ENCODE measurements around the gene CLSTN2.

CLSTN2 gene

GRCh38 chr3:140052771-140053702, 118.1 kb downstream of the CLSTN2 start:
- no peak for DNase-seq (ENCODE audit: low read depth in 2 of 2)

- DNase-seq (ENCODE audit: low read depth in 2 of 2) = no peak
Measured at GRCh38 chr3:140053794-140054193, 118.8 kb downstream of the CLSTN2 start.

GRCh38 chr3:140055092-140055791, 120.3 kb downstream of the CLSTN2 start:
- no peak for DNase-seq (ENCODE audit: low read depth in 2 of 2)

GRCh38 chr3:140056047-140056446, 121.1 kb downstream of the CLSTN2 start:
- DNase-seq (ENCODE audit: low read depth in 2 of 2) = no peak

GRCh38 chr3:140061211-140061610, 126.2 kb downstream of the CLSTN2 start:
- DNase-seq (ENCODE audit: low read depth in 2 of 2) = no peak

- DNase-seq (ENCODE audit: low read depth in 2 of 2) = no peak
Measured at GRCh38 chr3:140062461-140062860, 127.5 kb downstream of the CLSTN2 start.

GRCh38 chr3:140067487-140067886, 132.5 kb downstream of the CLSTN2 start:
- no peak for DNase-seq (ENCODE audit: low read depth in 2 of 2)

GRCh38 chr3:140068494-140069017, 133.6 kb downstream of the CLSTN2 start:
- no peak for DNase-seq (ENCODE audit: low read depth in 2 of 2)

- DNase-seq (ENCODE audit: low read depth in 2 of 2) = no peak
Measured at GRCh38 chr3:140073278-140074045, 138.5 kb downstream of the CLSTN2 start.

- no peak for DNase-seq (ENCODE audit: low read depth in 2 of 2)
Measured at GRCh38 chr3:140076552-140076951, 141.6 kb downstream of the CLSTN2 start.

GRCh38 chr3:140077406-140077805, 142.4 kb downstream of the CLSTN2 start:
- DNase-seq (ENCODE audit: low read depth in 2 of 2) = no peak

- no peak for DNase-seq (ENCODE audit: low read depth in 2 of 2)
Measured at GRCh38 chr3:140078343-140078742, 143.4 kb downstream of the CLSTN2 start.

- DNase-seq (ENCODE audit: low read depth in 2 of 2) = no peak
Measured at GRCh38 chr3:140078940-140079339, 144.0 kb downstream of the CLSTN2 start.

- no peak for DNase-seq (ENCODE audit: low read depth in 2 of 2)
Measured at GRCh38 chr3:140081887-140082286, 146.9 kb downstream of the CLSTN2 start.

GRCh38 chr3:140085001-140085400, 150.0 kb downstream of the CLSTN2 start:
- no peak for DNase-seq (ENCODE audit: low read depth in 2 of 2)

- no peak for DNase-seq (ENCODE audit: low read depth in 2 of 2)
Measured at GRCh38 chr3:140086642-140087041, 151.7 kb downstream of the CLSTN2 start.

- DNase-seq (ENCODE audit: low read depth in 2 of 2) = no peak
Measured at GRCh38 chr3:140088058-140088457, 153.1 kb downstream of the CLSTN2 start.

- no peak for DNase-seq (ENCODE audit: low read depth in 2 of 2)
Measured at GRCh38 chr3:140088513-140088912, 153.5 kb downstream of the CLSTN2 start.

GRCh38 chr3:140089403-140090072, 154.6 kb downstream of the CLSTN2 start:
- no peak for DNase-seq (ENCODE audit: low read depth in 2 of 2)

- no peak for DNase-seq (ENCODE audit: low read depth in 2 of 2)
Measured at GRCh38 chr3:140091143-140091542, 156.2 kb downstream of the CLSTN2 start.

GRCh38 chr3:140092848-140093536, 158.0 kb downstream of the CLSTN2 start:
- no peak for DNase-seq (ENCODE audit: low read depth in 2 of 2)

Data from stimulated activated CD4-positive, alpha-beta T cell treated with anti-CD3 and anti-CD28 coated beads, Interleukin-15, amount 100 ng/mL, for 48 hours (primary cell).